Measurements from ENCODE around the gene NDRG4. TPM values are rescaled to one million over a fixed set of nuclear protein-coding genes. Genes with fewer than 3 reads are reported as not detected.

Gene NDRG4
- total and polyA plus RNA-seq, 5 experiments from 2014 or later = 0.13 to 1.6 (median 1.0) TPM; not detected in 1

DNA sequence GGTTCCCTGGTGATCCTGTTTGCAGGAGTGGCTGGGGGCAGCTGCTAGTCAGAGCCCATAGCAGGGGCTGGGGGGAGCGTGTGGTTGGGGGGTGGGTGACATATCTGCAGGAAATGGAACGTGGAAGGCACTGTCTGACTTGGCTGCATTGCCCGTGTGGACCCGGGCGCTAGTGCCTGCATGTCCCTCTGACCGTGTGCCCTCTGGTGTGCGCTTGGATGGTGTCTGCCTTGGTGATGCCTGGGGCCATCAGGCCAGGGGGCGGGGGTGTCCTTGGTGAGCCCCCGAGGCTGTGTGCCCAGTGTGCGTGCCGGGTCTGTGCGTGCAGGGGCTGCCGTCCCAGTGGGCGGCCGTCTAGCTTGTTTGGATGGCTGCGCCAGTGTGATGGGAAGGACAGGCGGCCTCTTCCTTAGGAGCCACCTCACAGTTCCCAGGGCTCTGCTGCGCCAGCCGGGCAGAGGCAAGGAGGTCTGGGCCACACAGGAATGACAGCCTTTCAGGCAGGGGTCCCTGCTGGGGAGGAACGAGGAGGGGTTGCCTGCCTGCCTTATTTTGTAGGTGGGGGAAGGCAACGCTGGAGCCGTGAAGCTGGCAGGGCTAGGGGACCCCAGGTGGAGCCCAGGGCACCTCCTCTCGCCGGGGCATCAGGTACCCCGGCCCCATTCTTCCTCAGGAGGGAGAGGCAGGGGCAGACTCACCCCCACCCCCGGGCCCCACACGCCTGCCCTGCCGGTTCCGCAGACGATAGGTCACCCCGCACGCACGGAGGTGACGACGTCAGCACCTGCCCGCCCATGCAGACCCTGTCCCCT is 693 bp downstream of the NDRG4 start:
- peak overlapping the region in 6 of 10 donors; percentile 39 to 95 (median 81) for H3K27ac Mint-ChIP-seq
- peak; percentile 6 to 29 for ATAC-seq
- DNase-seq = no peak
- peaks cover 0 to 17% (median 10%) of the 10 kb centered on the region in 5 donors for H3K27me3 Mint-ChIP-seq
- POLR2A ChIA-PET = interaction anchor here (1.2 kb wide), 1 partner anchor 371 kb away, joined by 3 read pairs; the partner anchor contains the start of gene CFAP20
- H3K36me3 Mint-ChIP-seq = peaks cover 0 to 2% (median 0%) of the 10 kb centered on the region in 3 donors
- peaks cover 4 to 28% (median 18%) of the 10 kb centered on the region in 4 donors for H3K4me1 Mint-ChIP-seq
- H3K9me3 Mint-ChIP-seq = no peaks in the 10 kb centered on the region
- peak overlapping the region; percentile 74 to 91 (median 82) for H3K4me3 Mint-ChIP-seq

DNA sequence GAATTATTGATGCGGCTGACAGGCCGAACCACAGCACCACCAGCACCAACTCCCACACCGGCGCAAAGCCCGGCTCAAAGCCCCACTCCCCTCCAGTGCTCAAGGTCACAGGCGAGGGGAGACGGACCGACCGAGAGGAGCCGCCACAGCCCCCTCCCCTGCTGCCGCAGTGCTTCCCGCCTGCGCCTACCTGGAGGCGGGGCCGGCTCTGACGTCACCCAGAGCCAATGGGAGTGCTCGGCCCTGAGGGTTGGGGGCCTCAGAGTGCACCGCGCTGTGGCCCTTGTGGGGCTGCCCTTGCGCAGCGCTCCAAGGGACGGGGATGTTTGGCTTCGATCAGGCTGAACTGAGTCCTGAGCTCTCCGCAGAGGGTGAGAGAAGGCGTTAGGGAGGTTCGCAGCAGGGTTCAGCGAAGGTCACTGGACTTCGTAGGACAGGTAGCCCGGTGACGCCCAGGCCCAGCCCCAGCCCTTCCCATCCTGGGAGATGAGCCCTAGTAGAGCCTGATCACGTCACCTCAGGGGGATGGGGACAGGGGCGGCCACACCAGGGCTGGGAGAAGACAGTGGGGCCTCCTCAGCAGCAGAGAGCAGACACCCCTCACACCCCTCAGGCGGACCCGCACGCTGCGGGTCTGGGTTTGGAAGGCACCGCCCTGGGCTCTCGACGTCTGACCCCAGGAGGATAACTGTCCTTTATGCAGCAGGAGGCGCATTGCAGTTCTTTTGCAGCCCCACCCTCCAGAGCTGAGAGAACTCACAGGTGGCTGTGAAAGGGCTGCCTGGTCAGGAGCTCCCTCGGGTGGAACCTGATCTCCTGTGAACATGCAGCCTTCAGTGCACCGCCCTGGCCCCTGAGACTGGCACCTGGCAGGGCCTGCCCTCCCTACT is 1.5 kb downstream of the NDRG4 start:
- ATAC-seq = peak; percentile 54 to 61
- POLR2A ChIA-PET = interaction anchor here (0.5 kb wide), 1 partner anchor 19 kb away, joined by 4 read pairs; no protein-coding TSS in a partner anchor

DNA sequence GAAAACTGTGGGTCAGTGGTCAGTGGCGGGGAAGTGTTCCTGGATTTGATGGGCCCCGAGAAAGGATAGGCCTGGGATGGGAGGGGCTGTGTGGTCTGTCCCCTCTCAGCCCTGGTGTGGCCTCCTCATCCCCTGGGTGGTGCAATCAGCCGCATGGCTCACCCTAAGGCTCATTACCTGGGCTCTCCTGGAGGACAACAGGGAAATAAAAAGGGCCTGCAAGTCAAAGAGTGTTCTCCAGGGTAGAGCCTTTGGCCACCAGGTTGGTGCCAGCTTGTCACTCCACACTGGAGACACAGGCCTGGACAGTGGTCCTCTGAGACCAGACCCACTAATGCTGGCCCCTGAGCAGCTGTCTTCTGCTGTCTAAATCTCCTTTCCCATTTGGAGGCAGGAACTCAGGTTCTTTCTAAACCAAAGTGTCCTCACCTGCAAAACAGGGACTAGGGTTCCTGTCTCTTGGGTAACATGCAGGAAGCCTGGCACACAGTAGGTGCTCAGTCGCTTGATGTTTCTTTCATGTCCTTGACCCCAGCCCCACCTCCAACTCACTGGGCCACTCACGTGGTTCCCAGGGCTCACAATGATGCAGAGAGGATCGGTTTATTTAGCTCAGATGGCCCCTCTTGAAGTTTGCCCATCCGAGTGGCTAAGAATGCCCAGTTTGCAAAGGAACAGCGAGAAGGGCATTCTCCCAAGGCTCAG is 2.4 kb downstream of the NDRG4 start:
- H3K27ac Mint-ChIP-seq = peak overlapping the region in 2 of 10 donors; percentile 56 to 62
- H3K36me3 Mint-ChIP-seq = peaks cover 0 to 2% (median 0%) of the 10 kb centered on the region in 3 donors
- H3K9me3 Mint-ChIP-seq = no peaks in the 10 kb centered on the region
- peak overlapping the region in 9 of 10 donors; percentile 7 to 82 (median 26) for H3K4me3 Mint-ChIP-seq
- peaks cover 6 to 30% (median 21%) of the 10 kb centered on the region in 4 donors for H3K4me1 Mint-ChIP-seq
- POLR2A ChIA-PET = interaction anchor here (0.5 kb wide), 1 partner anchor 18 kb away, joined by 4 read pairs; no protein-coding TSS in a partner anchor
- H3K27me3 Mint-ChIP-seq = peaks cover 0 to 16% (median 10%) of the 10 kb centered on the region in 5 donors
- DNase-seq = no peak
- ATAC-seq = no peak

More for the DNA sequence above, 1.5 kb downstream of the NDRG4 start:
- H3K4me3 Mint-ChIP-seq = peak overlapping the region; percentile 74 to 91 (median 82)
- no peaks in the 10 kb centered on the region for H3K9me3 Mint-ChIP-seq
- H3K36me3 Mint-ChIP-seq = peaks cover 0 to 2% (median 0%) of the 10 kb centered on the region in 3 donors
- peak overlapping the region in 8 of 10 donors; percentile 65 to 95 (median 84) for H3K27ac Mint-ChIP-seq
- H3K4me1 Mint-ChIP-seq = peaks cover 6 to 27% (median 18%) of the 10 kb centered on the region in 4 donors
- peaks cover 0 to 16% (median 10%) of the 10 kb centered on the region in 5 donors for H3K27me3 Mint-ChIP-seq
- peak in 9 of 10 donors; percentile 27 to 75 (median 47) for DNase-seq

DNA sequence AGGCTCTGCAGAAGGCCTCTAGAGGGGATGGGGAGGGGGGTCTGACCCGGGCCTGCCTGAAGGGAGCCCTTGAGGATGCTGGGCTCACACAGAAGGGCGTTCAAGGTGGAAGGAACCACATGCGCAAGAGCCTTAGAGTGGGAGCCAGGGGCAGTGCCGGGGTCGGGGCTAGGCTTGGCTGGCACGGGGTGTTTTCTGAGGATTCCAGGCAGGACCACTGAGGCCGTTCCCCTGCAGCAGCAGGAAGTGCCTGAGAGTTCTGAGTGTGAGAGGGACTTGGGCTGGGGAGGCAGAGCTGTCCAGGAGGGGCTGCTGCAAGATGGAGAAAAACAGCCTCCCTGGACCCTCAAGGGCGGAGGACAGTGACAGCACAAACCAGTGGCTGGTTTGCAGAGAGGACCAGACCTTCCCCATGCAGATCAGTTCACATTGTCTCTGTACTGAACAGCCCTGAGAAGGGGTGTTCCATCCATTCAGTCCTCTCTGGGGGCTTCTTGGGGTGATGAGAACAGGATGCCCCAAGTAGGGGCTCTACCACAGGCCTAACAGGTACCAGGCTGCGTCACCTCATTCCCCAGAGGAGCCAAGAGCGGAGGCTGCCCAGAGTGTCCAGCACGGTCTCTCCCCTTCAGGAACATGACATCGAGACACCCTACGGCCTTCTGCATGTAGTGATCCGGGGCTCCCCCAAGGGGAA is 3.4 kb downstream of the NDRG4 start:
- H3K27ac Mint-ChIP-seq = no peak overlapping the region
- H3K4me3 Mint-ChIP-seq = no peak overlapping the region

DNA sequence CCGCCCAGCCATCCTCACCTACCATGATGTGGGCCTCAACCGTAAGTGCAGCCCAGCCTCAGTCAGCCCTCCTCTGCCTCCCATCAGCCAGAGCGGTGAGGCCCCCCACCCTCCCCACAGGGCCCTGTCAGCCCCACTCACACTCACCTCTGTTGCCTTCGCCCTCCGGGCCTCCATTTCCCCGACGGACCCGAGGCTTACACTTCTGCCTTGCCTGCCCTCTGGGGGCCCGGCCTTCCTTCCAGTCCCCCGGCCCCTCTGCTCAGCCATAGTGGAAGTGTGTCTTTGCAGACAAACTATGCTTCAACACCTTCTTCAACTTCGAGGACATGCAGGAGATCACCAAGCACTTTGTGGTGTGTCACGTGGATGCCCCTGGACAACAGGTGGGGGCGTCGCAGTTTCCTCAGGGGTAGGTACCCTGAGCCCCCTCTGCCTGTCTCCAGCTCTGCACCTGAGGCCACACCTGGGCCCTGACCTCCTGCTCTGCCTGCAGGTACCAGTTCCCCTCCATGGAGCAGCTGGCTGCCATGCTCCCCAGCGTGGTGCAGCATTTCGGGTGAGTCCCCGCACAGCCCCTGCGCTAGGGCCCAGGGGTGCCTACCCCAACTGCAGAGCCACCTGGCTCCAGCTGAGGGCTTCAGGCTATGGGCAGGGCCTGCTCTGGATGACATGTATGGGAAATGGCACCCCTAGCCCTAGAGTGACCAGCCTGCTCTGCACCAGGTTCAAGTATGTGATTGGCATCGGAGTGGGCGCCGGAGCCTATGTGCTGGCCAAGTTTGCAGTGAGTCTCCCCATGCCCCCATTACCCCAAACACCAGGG is 4.1 kb downstream of the NDRG4 start:
- ATAC-seq (no peak), DNase-seq (no peak)
- H3K9me3 Mint-ChIP-seq = no peaks in the 10 kb centered on the region
- H3K36me3 Mint-ChIP-seq = no peaks in the 10 kb centered on the region
- peaks cover 6 to 30% (median 17%) of the 10 kb centered on the region in 4 donors for H3K4me1 Mint-ChIP-seq
- no peak overlapping the region for H3K27ac Mint-ChIP-seq
- POLR2A ChIA-PET = no interaction called here
- H3K4me3 Mint-ChIP-seq = no peak overlapping the region
- H3K27me3 Mint-ChIP-seq = peaks cover 0 to 16% (median 10%) of the 10 kb centered on the region in 5 donors

More for the DNA sequence above, 3.4 kb downstream of the NDRG4 start:
- H3K9me3 Mint-ChIP-seq = no peaks in the 10 kb centered on the region
- H3K36me3 Mint-ChIP-seq = peaks cover 0 to under 1% (median 0%) of the 10 kb centered on the region in 3 donors
- POLR2A ChIA-PET = no interaction called here
- DNase-seq (no peak), ATAC-seq (no peak)
- H3K27me3 Mint-ChIP-seq = peaks cover 0 to 16% (median 10%) of the 10 kb centered on the region in 5 donors
- H3K4me1 Mint-ChIP-seq = peaks cover 6 to 30% (median 17%) of the 10 kb centered on the region in 4 donors

DNA sequence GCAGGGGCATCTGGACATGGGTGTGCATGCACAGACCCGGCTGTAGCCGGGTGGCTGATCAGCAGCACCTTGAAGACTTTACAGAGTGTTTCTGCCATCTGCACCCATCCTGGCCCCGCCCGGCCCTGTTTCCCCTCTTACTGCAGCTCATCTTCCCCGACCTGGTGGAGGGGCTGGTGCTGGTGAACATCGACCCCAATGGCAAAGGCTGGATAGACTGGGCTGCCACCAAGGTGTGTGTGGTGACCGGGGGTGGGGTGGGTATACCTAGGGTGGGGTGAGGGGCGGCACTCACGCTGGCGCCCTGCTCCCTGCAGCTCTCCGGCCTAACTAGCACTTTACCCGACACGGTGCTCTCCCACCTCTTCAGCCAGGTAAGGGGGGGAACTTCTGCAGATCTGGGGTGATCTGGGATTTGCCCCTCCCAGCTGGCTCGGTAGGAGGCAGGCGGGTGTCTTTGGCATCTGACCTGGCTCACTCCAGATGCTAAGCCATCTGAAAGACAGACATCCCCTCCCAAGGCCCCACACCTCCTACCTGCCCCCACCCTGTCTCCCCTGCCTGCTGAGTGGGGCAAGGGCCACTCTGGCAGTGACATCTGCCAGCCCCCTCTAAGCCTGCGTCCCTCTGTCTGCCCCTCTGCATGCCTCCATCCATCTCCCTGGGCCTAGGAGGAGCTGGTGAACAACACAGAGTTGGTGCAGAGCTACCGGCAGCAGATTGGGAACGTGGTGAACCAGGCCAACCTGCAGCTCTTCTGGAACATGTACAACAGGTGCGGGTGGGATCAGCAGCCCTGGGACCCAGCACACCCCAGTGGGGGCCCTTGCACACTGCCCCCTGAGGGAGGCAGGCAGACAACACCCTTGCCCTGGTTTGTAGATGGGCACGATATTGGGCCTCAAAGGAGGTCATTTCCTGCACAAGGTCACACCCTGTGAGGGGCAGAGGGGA is 6.6 kb downstream of the NDRG4 start:
- peaks cover 2 to 13% (median 5%) of the 10 kb centered on the region in 4 donors for H3K4me1 Mint-ChIP-seq

DNA sequence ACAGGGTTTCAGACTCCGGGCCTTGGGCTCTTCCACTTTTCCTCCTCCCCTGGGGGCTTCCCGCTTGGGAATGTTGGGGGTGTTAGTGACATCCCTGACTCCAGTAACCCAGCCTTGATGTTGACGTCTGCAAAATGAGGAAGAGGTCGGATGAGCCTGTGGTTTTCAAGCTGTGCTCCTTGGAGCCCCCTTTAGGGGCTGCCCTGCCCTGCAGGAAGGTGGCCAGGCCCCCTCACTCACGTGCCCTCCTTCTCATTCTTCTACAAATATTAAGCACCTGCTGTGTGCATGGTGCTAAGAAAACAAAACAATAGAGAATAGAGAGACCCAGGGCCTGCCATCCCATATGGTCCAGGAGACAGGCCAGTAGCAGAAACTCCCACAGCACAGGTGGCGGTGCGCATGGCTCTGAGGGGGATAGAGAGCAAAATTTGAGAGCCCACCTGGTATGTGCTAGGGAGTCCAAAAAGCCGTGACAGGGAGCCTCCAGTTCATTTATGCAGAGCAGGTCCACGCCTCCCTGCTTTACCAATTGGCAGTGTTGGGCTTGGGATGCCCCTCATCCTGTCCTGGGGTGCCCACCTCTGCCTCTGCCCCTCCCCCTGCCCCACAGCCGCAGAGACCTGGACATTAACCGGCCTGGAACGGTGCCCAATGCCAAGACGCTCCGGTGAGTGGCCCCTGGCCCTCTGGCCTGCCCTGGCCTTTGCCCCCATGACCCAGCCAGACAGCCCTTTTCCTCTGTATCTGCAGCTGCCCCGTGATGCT is 7.4 kb downstream of the NDRG4 start:
- DNase-seq = no peak
- H3K4me3 Mint-ChIP-seq = no peak overlapping the region

More for the DNA sequence above, 6.6 kb downstream of the NDRG4 start:
- peaks cover 0 to 11% (median 7%) of the 10 kb centered on the region in 5 donors for H3K27me3 Mint-ChIP-seq
- H3K27ac Mint-ChIP-seq = peak overlapping the region in 1 of 10 donors; percentile 67
- POLR2A ChIA-PET = no interaction called here
- ATAC-seq (no peak), DNase-seq (no peak)
- no peaks in the 10 kb centered on the region for H3K9me3 Mint-ChIP-seq
- H3K36me3 Mint-ChIP-seq = no peaks in the 10 kb centered on the region
- peak overlapping the region in 1 of 10 donors; percentile 37 for H3K4me3 Mint-ChIP-seq

DNA sequence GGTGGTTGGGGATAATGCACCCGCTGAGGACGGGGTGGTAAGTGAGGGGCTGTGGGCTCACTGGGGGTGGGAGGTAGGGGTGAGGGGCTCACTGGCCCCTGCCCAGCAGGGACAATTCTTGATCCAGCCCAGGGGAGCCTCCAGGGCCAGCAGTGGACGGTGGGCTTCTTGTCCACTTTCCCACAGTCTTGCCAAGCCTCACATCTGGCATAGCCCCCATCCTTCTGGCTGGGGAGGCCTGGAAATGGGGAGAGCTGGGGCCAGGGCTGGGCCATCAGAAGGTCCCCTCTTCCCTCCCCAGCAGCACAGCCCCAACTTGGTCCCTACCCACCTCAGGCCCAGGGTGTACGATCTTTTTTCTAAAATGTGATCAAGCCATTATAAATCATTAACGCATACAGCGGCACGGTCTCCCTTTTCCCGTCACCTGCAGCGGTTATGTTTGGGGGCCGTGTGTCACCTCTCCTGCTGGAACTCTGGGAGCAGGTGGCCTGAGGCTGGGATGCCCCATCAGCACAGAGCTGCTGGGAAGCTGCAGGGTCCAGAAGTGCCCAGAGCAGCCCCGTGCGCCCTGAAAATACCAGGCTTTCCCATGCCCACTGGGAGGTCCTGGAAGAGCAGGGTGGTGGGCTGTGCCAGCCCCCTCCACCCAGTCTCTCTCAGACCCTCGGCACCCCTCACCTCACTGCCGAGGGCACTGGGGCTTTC is 8.2 kb downstream of the NDRG4 start:
- ATAC-seq = no peak
- DNase-seq = no peak
- H3K4me1 Mint-ChIP-seq = peaks cover 0 to 16% (median 4%) of the 10 kb centered on the region in 4 donors
- H3K27me3 Mint-ChIP-seq = peaks cover 0 to 3% (median 2%) of the 10 kb centered on the region in 5 donors
- no peaks in the 10 kb centered on the region for H3K36me3 Mint-ChIP-seq
- POLR2A ChIA-PET = no interaction called here
- H3K9me3 Mint-ChIP-seq = no peaks in the 10 kb centered on the region
- no peak overlapping the region for H3K27ac Mint-ChIP-seq
- no peak overlapping the region for H3K4me3 Mint-ChIP-seq

More for the DNA sequence above, 7.4 kb downstream of the NDRG4 start:
- Mint-ChIP-seq H3K27ac (no peak overlapping the region), H3K4me1 (peaks cover 0 to 16% (median 4%) of the 10 kb centered on the region in 4 donors), H3K36me3 (no peaks in the 10 kb centered on the region), H3K27me3 (peaks cover 0 to 10% (median 7%) of the 10 kb centered on the region in 5 donors), H3K9me3 (no peaks in the 10 kb centered on the region)
- no peak for ATAC-seq
- POLR2A ChIA-PET = no interaction called here

DNA sequence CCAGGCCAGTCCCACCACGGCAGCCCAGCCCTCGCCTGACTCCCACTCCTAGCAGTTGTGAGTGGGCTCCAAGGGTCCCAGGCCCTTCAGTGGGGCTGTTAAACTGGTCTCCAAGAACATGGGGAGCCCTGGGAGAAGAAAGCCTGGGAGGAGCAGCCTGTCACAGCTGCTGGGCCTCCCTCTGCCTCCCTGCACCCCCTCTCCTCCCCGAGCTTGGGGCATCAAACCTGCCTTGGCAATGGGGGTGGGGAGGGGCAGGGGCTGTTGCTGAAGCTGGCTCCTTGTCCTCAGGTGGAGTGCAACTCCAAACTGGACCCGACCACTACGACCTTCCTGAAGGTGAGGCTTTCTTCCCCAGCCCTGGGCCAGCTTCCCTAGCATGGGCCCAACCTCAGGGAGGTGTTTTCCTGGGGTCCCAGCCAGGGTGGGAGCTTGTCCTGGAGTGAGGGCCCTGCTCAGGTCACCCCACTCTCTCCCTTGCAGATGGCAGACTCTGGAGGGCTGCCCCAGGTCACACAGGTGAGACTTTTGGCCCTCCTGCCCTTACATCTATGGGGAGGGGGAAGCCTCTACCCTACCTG is 8.8 kb downstream of the NDRG4 start:
- ATAC-seq (no peak), DNase-seq (no peak)
- Mint-ChIP-seq H3K9me3 (no peaks in the 10 kb centered on the region), H3K27ac (no peak overlapping the region), H3K4me1 (peaks cover 0 to 16% (median 4%) of the 10 kb centered on the region in 4 donors), H3K36me3 (no peaks in the 10 kb centered on the region), H3K27me3 (no peaks in the 10 kb centered on the region), H3K4me3 (no peak overlapping the region)
- POLR2A ChIA-PET = no interaction called here
